ENCODE measurements around the gene LRRFIP1.
"Not testable (repeated sequence)": the region's sequence is repeated elsewhere in the genome, so short reads cannot be mapped to it uniquely, and the experiment has no call there.

The LRRFIP1 gene

DNA sequence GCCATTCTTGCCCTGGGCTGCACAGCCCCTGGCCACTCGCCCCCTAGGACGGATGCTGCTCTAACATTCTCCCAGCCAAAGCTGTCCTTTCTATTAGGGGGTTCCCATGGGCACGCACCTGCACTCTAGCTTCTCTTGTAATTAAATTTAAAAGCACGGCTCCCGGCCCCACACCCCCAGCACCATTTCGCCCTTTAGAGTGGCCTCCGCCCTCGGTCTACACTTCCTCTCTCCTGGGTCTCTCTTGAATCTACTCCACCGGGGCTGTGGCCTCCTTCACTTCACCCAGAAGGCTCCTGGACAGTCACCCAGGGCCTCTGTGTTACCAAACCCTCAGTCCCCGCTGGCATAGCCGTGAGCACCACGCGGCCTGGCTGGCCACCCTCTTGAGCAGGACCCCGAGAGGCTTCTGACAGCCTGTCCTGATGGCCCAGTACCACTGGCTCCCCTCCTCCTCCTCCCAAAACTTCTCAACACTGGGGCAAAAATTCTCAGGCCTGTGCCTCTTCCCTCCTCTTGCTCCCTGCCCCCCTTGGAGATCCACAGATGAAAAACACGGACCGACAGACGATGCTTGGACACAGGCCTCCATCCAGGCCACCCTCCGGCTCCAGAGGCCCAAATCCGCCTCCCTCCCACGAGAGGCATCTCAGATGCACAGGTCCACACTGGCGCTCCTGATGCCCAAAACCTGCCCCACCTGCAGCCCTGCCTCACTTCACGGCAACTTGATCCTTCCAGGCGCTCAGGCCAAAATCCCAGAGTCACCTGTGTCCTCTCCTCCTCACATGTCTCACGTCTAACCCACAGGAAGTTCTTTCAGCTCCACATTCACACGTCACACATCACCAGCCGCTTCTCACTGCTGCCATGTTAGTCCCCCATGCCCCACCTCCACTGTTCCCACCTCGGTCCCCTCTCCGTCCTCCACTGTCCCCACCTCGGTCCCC is 29.9 kb upstream of the LRRFIP1 start:
- no peak for DNase-seq (ENCODE audit: low read depth, low spot score)

DNA sequence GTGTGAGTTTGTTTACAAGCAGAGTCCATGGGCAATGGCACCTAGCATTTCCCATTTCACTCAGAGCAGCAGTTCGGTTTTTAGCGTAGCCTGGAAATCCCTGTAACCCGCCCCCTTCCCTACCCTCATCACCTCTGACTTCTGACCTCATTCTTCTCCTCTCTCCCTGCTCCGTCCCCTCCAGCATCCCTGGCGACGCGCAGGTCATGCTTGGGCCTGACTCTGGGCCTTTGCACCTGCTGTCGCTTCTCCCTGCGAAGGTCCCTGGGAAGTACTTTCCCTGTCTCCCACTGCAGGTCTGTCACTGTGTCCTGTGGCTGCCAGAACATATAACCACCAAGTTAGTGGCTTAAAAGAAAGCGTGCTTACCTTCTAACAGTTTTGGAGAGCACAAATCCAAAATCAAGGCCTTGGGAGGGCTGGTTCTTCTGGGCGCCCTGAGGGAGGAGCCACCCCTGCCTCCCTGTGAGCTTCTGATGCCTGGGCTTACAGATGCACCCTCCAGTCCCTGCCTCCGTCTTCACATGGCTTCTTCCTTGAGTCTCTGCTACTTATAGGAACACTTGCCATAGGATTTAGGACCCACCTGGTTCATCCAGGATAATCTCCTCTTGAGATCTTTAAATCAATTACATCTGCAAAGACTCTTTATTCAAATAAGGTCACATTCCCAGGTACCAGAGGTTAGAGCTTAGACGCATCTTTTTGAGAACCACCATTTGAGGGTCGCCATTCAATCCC is 28.7 kb upstream of the LRRFIP1 start:
- DNase-seq (ENCODE audit: low read depth, low spot score): no peak

DNA sequence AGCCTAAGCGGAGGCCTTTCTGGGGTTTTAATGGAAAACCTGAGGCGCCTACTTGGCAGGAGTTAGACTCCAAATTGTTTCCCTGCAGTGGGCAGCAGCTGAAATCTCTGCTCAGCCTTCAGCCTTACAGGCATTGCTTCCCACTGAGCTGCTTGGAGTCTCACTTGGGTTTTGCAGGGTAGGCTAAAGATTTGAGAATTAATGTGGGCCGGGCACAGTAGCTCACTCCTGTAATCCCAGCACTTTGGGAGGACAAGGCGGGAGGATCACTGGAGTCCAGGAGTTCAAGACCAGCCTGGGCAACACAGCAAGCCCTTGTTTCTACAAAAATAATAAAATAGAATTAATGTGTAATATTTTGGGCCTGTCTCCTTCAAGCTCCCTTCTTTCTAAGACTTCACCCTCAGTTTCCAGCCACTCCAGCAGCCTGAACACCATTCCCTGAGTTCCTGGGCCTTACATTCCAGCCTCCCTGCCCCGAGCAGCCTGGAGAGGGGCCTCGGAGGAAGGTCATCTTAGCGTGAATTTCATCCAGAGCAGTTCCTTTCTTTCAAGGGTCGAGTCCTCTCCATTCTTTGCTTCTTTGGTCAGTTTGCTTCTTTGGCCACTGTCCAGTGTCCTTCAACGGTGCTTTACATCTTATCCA is 27.8 kb upstream of the LRRFIP1 start:
- no peak for DNase-seq (ENCODE audit: low read depth, low spot score)

GRCh38 chr2:237600205-237600846 is 27.1 kb upstream of the LRRFIP1 start:
- DNase-seq (ENCODE audit: low read depth, low spot score): peak; percentile 84

DNA sequence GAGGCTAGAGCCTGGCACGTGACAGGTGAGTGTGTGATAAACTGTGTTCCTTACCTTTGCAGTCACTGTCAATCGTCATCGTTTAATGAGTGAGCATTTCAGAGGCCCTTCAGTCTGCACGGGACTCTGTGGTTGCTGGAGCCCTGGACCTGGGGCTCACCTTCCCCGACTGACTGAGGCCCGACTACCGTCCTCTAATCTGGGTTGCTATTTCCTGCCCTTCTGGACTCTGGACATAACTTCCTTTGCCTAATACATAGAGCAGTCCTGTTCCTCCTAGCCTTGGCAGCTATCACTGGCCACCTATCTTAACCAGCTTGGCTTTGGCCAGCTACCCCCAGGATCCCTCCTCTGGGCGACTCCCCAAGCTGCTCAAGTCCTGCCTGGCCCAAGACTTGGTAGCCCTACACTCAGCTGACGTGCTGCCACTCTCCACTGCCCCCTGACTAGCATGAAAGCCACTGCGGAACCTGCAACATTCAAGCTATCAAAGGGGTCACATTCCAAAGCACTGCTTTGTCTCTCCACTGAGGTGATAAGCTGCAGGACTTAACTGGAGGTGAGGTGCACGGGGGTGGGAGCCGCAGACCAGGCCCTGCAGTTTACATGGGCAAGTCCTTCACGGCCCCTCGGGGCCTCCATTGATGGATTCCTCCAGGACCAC is 25.8 kb upstream of the LRRFIP1 start:
- peak; percentile 86 for DNase-seq (ENCODE audit: low read depth, low spot score)

DNA sequence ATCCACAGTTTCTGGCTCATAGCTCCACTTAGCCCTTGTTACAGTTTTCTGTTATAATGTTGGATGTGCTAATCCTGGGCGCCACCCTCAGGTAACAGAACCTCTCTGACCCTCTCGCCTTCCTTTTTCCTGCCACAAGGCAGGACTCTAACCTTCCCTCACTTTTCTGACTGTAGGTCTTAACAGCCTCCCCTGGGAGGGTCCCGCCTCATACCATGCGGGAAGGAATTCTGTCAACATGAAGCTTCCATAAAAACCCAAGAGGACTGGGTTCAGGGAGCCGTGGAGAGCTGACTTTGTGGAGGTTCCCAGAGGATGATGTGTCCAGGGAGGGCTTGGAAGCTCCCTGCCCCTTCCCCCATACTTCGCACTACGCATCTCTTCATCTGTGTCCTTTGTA is 25.0 kb upstream of the LRRFIP1 start:
- no peak for DNase-seq (ENCODE audit: low read depth, low spot score)

GRCh38 chr2:237603049-237603717 is 24.2 kb upstream of the LRRFIP1 start:
- DNase-seq (ENCODE audit: low read depth, low spot score): no peak

- peak; percentile 77 for DNase-seq (ENCODE audit: low read depth, low spot score)
These were observed 23.5 kb upstream of the LRRFIP1 start for GRCh38 chr2:237603718-237604362.

- no peak for DNase-seq (ENCODE audit: low read depth, low spot score)
These were observed 23.0 kb upstream of the LRRFIP1 start for GRCh38 chr2:237604391-237604790.

- no peak for DNase-seq (ENCODE audit: low read depth, low spot score)
These were observed 22.4 kb upstream of the LRRFIP1 start for GRCh38 chr2:237604960-237605359.

GRCh38 chr2:237606522-237606921 is 20.9 kb upstream of the LRRFIP1 start:
- DNase-seq (ENCODE audit: low read depth, low spot score): not testable (repeated sequence)

DNA sequence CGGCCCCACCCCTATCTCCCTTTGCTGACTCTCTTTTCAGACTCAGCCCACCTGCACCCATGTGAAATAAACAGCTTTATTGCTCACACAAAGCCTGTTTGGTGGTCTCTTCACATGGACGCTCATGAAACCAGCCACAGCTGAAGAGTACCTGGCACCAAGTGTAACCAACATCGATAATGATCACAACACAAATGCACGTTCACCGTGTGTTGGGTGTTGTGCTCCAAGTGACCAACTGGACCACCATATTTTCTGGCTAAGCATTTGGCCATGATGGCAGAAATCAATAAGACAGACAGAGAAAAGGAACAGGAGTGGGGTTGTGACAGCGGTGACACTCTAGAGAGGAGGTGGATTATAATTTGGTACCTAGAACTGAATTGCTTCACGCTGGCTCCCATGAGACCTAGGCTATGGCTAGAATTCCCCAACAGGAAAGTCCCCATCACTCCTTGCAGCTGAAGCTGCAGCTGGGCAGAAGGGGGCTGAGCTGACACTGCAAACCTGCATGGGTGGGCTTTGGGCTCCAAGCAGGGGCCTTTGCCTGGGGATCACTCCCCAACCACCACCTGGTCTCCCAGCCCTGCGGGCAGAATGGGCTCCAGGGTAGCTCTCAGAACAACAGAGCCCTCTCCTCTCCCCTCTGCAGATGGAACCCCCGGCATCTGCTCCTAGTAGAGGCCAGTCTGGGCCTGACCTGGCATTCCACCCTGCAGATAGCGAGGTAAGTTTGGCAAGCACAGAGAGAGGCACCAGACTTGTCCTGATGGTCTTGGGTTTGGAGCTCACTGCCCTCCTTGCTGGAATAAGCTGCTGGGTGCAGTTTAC is 14.6 kb upstream of the LRRFIP1 start:
- DNase-seq (ENCODE audit: low read depth, low spot score): no peak

DNA sequence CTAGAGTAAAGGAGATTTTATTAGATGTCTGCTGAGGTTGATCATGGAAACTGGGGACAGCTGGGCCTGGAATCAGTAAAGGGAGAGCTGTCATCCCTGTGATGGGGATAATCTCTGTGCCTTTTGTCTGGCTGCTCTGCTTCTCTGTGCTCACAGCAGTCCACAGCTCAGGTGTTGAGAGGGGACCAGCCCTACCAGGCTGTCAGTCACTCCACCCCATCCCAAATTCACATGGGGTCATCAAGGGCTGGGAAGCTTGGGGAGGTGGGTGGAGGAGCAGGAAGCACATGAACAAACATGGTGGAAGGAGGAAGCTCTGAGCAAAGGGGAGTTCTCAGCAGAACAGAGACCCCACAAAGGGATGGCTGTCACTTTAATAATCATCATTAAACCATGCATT is 13.7 kb upstream of the LRRFIP1 start:
- peak; percentile 59 for DNase-seq (ENCODE audit: low read depth, low spot score)

DNA sequence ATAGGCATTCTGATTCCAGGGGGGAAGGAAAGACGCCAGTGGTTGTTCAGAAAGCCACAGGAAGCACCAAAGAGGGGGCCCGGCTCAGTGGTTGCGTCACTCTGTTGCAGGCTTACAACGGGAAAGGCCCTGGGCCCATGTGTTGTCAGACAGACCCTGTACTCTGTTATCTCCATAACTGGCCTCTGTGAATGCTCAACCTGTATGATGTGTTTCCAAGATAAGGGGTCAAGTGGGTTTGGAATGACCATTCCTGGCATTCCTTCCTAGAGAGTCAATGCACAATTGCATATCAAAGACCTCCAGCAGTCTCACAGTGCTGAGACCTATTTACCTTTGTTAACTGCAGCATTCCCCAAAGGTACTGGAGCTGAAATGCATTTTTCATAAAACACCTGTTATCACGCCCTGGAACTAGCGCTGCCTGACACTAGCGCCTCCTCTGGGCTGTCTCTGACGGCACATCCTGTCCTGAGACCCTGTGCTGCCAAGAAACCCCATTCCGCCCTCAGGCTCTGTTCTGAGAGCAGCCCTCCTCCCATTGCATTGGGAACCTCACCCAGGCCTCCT is 13.2 kb upstream of the LRRFIP1 start:
- peak; percentile 97 for DNase-seq (ENCODE audit: low read depth, low spot score)

DNA sequence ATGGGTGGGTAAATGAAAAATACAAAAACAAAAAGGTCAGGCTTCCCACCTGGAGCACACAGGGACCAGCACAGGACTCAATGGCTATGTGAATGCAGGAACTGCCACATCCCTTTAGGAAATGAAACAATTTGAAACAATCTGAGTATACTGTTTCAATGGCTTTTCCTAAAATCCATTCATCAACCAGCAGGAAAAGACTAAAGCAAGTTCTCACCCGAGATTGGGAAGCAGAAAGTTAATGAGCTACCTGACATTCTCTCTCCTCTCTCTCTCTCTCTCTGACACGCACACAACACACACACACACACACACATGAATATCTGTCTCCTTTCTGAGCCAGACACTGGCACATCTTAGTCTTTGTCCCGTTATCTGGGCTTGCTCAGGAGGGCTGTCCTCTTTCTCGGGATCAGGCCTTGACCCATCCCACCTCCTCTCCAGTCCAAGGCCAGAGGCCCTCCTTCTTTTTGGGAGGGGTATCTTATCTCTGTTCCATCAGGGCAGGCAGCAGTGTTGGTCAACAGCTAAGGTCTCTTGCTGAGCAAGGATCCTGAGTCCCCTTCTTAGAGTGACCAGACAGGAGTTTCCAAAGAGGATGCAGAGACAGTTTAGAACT is 11.6 kb upstream of the LRRFIP1 start:
- DNase-seq (ENCODE audit: low read depth, low spot score): no peak

DNA sequence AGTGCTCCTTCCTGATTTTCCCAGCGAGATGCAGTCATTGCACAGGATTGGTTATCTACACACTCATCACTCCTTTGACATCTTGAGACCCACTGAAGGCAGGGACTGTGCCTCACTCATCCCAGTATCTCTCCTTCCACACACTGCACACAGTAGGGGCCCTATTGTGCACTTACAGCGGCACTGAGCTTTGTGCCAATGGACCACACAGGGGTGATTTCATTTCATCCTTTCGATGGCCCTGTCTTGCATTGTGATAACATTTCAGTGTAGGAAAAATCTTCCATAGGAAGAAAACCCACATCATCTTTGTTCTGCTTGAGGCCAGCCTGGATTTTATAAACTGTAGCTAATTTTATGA is 11.0 kb upstream of the LRRFIP1 start:
- no peak for DNase-seq (ENCODE audit: low read depth, low spot score)

DNA sequence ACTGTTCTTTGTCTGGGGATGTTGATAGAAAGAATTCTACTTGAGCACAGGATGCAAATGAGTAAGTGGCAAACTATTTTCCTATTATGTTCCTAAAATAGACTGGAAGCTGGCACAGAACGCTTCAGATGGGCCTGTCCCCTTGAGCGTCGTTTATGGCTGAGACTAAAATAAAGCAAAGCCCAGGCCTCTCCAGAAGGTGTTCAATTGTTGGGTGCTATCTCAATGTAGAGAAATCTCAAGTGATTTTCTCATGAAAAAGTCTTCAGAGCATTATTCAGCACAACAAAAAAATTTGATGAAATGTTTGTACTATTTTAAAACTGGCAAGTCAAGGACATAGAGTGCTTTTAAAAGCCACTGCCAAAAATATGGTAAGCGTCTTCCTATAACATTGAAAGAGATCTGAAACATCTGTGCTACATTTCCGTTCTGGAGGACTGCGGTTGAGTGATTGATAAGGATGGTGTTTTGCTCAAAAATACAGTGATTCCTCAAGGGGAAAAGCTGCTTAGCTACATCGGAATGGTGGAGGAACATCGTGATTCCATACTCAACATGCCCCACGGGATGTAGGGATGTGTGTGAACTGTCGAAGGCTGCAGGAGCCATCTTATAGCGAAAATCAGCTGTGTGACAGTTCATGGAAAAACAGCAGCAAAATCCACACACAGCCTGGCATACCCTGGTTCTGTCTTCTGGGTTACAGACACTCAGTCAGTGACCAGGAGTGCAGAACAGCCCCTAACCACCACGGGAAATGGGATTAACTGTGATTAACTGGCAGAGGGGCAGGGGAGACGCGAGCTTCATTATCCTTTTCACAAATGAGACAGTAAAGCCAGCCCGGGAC is 10.4 kb upstream of the LRRFIP1 start:
- no peak for DNase-seq (ENCODE audit: low read depth, low spot score)

- no peak for DNase-seq (ENCODE audit: low read depth, low spot score)
These were observed 9.8 kb upstream of the LRRFIP1 start for GRCh38 chr2:237617587-237617982.

Measured in ELF-1 (cell line).